Epithelial cell of umbilical artery (primary cell): Measurements from ENCODE around the gene MGRN1. TPM values are rescaled to one million over a fixed set of nuclear protein-coding genes. Genes with fewer than 3 reads are reported as not detected.

Source experiments
- total RNA-seq: library from RNA; depleted of rRNA; stranded (reverse); fragments of >200 nt; gene quantifications from 2 replicates; pipeline ENCODE4 v1.2.3, GENCODE V29; 2014

MGRN1 gene
- 16.2 and 17.8 TPM in 2 replicates for total RNA-seq

GRCh38 chr16:4624015-4624826 lies at the start of gene MGRN1:
Gene MGRN1, plus strand, starts transcription at chr16:4624826. Its CDS starts 135 bp downstream, at chr16:4624961.

GRCh38 chr16:4614571-4615383 lies 9.8 kb upstream of the MGRN1 start, which contains the start of gene UBALD1:
Gene UBALD1, minus strand, starts transcription at chr16:4614888. Its CDS starts 91 bp downstream, at chr16:4614797.

GRCh38 chr16:4693296-4693955 lies 68.8 kb downstream of the MGRN1 start, which contains the start of gene NUDT16L1:
Gene NUDT16L1, plus strand, starts transcription at chr16:4693562. Its CDS starts 165 bp downstream, at chr16:4693727.

GRCh38 chr16:4734063-4734729 lies 109.6 kb downstream of the MGRN1 start, which contains the start of the genes ANKS3 and DNAAF8:
Gene ANKS3, minus strand, starts transcription at chr16:4734271. Its CDS starts 4,122 bp downstream, at chr16:4730149.
Gene DNAAF8, plus strand, starts transcription at chr16:4734537. Its CDS starts 1,978 bp downstream, at chr16:4736515.

Other genes with a start within 250 kb of the MGRN1 start
- gene CORO7, start 208.2 kb upstream of the MGRN1 start, total RNA-seq, result 31.5 and 32.7 TPM in 2 replicates
- gene DNAJA3, start 199.0 kb upstream of the MGRN1 start, total RNA-seq, result 39.0 and 57.8 TPM in 2 replicates
- 57.0 and 85.4 TPM in 2 replicates for gene NMRAL1, start 150.2 kb upstream of the MGRN1 start, total RNA-seq
- 118 and 179 TPM in 2 replicates for gene HMOX2, start 148.4 kb upstream of the MGRN1 start, total RNA-seq
- 7.9 and 9.1 TPM in 2 replicates for gene CDIP1, start 86.1 kb upstream of the MGRN1 start, total RNA-seq
- not detected in 2 replicates for gene C16orf96, start 68.5 kb upstream of the MGRN1 start, total RNA-seq
- gene UBALD1, start 9.9 kb upstream of the MGRN1 start, total RNA-seq, result 3.6 and 9.4 TPM in 2 replicates
- gene NUDT16L1, start 68.7 kb downstream of the MGRN1 start, total RNA-seq, result 24.5 and 30.2 TPM in 2 replicates
- 15.3 and 19.6 TPM in 2 replicates for gene ANKS3, start 109.4 kb downstream of the MGRN1 start, total RNA-seq
- 0.32 and 0.46 TPM in 2 replicates for gene DNAAF8, start 109.7 kb downstream of the MGRN1 start, total RNA-seq
- gene ZNF500, start 142.3 kb downstream of the MGRN1 start, total RNA-seq, result 5.2 and 6.5 TPM in 2 replicates
- not detected in 2 replicates for gene SEPTIN12, start 163.5 kb downstream of the MGRN1 start, total RNA-seq
- gene SMIM22, start 170.5 kb downstream of the MGRN1 start, total RNA-seq, result not detected in 2 replicates
- 8.4 and 10.0 TPM in 2 replicates for gene ROGDI, start 177.8 kb downstream of the MGRN1 start, total RNA-seq
- 46.8 and 67.5 TPM in 2 replicates for gene GLYR1, start 222.5 kb downstream of the MGRN1 start, total RNA-seq
- 19.3 and 23.7 TPM in 2 replicates for gene UBN1, start 222.7 kb downstream of the MGRN1 start, total RNA-seq